Astrocyte of the spinal cord (primary cell): ENCODE results near the gene SLC9A4.

ENCODE experiments used
- DNase-seq: peaks from one replicate; pipeline ENCODE4 v3.0.0; 2011; ENCODE audit warnings: low read depth, low spot score
- H3K4me3 ChIP-seq: 2 replicates; pipeline ENCODE4 v1.5.1; 2011; ENCODE audit warnings: low read depth, mild to moderate bottlenecking, low read length, moderate library complexity
- CTCF ChIP-seq: IDR thresholded peaks from 2 replicates; pipeline ENCODE4 v1.5.1; 2012; ENCODE audit warnings: low read depth, mild to moderate bottlenecking, low read length, inconsistent platforms
- in situ Hi-C: cut with HindIII; loops from 2 replicates; pipeline ENCODE4 v1.10.0; 2017; ENCODE audit warnings: low sequenced_read_pairs

Gene SLC9A4

GRCh38 chr2:102513355-102513939 lies 40.4 kb downstream of the SLC9A4 start:
- no peak overlapping the region for H3K4me3 ChIP-seq
- no peak for DNase-seq
- TF ChIP-seq CTCF, result no peak
- in situ Hi-C loops, result no loop called here

DNA sequence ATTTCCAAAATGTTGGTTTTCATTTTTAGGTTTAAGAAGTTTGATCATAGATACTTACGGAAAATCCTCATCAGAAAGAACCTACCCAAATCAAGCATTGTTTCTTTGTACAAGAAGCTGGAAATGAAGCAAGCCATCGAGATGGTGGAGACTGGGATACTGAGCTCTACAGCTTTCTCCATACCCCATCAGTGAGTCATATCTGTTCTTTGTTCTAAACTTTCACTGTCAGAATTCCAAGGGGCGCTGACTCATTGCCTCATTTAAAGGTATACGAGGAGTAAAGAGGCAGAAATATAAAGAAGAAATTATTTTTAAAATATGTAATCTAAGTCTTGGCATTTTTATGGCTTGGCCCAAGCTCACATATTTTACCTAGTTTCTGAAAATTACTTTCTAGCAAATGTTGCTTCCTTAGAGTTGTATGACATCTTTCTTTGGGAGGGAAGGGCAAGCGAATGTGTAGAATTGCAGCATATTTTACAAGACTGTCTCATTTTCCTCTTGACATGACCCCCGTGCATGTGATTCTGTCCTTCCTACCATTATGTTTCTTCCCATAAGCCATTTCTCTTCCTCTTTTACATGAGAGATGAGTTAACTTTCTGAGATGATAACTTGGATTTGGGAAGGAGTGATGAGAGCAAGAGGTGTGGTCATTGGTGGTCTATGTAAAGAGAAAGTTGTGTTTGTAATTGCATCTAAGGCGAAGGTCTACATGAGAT lies 41.2 kb downstream of the SLC9A4 start:
- TF ChIP-seq CTCF, result no peak
- in situ Hi-C loops, result no loop called here
- H3K4me3 ChIP-seq, result no peak overlapping the region

GRCh38 chr2:102515851-102516250 lies 42.8 kb downstream of the SLC9A4 start:
- no peak for DNase-seq
- in situ Hi-C loops, result no loop called here
- no peak overlapping the region for H3K4me3 ChIP-seq
- no peak for TF ChIP-seq CTCF

More for the DNA sequence above, 41.2 kb downstream of the SLC9A4 start:
- peak; percentile 94 for DNase-seq

GRCh38 chr2:102518170-102518569 lies 45.1 kb downstream of the SLC9A4 start:
- H3K4me3 ChIP-seq, result no peak overlapping the region
- DNase-seq, result no peak
- TF ChIP-seq CTCF, result no peak
- in situ Hi-C loops, result no loop called here

DNA sequence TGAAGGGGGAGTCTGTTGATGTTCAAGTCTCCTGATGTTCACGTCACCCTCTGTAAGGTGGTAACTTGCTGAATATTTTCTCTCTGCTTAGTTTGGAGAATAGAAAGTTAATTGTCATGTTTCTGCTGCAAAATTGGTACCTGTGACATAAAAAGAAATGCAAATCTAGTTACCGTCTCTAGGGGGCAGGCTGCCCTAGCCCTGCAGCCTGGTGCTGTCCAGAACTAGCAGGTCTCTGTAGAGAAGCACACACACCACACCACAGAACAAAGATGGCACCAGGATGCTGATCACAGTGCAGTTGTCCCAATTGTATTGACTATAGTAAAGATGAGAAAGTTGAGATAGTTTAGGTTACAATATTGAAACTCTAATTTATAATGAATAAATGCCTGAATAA lies 47.0 kb downstream of the SLC9A4 start:
- peak; percentile 27 for DNase-seq
- TF ChIP-seq CTCF, result peak; percentile 58
- no peak overlapping the region for H3K4me3 ChIP-seq
- in situ Hi-C loops, result no loop called here

DNA sequence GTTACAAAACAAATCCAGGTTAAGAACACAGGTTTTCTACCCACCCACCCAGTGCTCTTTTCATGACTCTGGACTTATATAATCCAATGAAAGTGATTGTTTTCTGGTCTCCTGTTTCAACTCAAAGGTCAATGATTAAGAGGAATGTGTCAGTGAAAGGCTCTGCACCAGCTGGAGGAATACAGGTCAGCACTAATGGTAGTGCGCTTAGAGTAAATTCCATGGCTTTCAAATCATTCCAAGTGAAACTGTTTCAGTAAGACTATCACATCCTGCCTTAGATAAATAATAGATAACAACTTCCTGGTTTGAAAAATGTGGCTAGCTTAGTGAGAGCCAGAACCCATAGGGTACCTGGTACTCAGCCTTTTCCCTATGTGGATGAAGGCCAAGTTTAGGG lies 47.8 kb downstream of the SLC9A4 start:
- in situ Hi-C loops, result no loop called here
- no peak for TF ChIP-seq CTCF
- peak; percentile 3 for DNase-seq

More for the DNA sequence above, 47.8 kb downstream of the SLC9A4 start:
- H3K4me3 ChIP-seq, result no peak overlapping the region
